ENCODE data around the gene ZNF507. TPM values are rescaled to one million over a fixed set of nuclear protein-coding genes. Genes with fewer than 3 reads are reported as not detected.

ZNF507 gene
- total RNA-seq, 1 experiment from 2014 or later: 31.1 TPM

DNA sequence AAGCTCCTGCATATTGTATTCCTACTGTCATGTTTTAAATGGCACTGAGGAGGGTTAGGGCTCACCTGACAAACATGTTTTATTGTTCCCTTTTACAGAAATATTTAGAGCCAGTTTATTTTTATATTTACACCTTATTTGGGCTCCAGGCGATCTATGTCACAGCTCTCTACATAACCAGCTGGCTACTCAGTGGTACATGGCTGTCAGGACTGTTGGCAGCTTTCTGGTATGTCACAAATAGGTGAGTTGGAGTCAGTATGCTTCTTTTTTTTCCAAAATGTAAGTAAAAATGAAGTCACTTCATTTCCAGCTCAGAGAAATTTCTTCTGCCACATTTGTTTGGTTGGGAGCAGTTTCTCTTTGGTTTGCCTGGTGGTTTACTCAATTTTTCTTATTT lies 91.7 kb downstream of the ZNF507 start:
- Histone ChIP-seq H2BK15ac (ENCODE audit: low read depth, low read length) (no peak overlapping the region), H4K20me1 (ENCODE audit: control insufficient read depth, insufficient read depth, insufficient read length) (no peaks in the 10 kb centered on the region), H3K9ac (ENCODE audit: extremely low read depth, insufficient read length, low read length) (no peak overlapping the region), H2BK12ac (ENCODE audit: insufficient read length, low read depth, low read length) (no peak overlapping the region), H2AK5ac (ENCODE audit: insufficient read length, low read length) (no peak overlapping the region), H3K79me1 (ENCODE audit: insufficient read depth, low read depth, low read length, poor library complexity, severe bottlenecking) (no peaks in the 10 kb centered on the region), H3K56ac (ENCODE audit: insufficient read length, low read depth, low read length) (no peak overlapping the region), H3K18ac (ENCODE audit: insufficient read length, low read depth, low read length) (no peak overlapping the region), H3K23me2 (ENCODE audit: insufficient read length, low read depth, low read length, poor library complexity, severe bottlenecking) (no peaks in the 10 kb centered on the region), H3K4me1 (ENCODE audit: insufficient read depth, low read length) (no peaks in the 10 kb centered on the region), H2BK120ac (ENCODE audit: low read depth, low read length, poor library complexity, severe bottlenecking) (no peak overlapping the region), H3K14ac (ENCODE audit: insufficient read depth, low read length) (no peak overlapping the region), H3K27ac (ENCODE audit: insufficient read length, low read depth, low read length) (no peak overlapping the region), H3K9me3 (ENCODE audit: control insufficient read depth, low read depth, low read length) (no peaks in the 10 kb centered on the region), H3K23ac (ENCODE audit: insufficient read length, low read depth, low read length) (no peak overlapping the region), H3K79me2 (ENCODE audit: insufficient read depth, low read length) (no peaks in the 10 kb centered on the region), H4K91ac (ENCODE audit: insufficient read length, low read depth, low read length) (no peak overlapping the region), H3K4me2 (ENCODE audit: insufficient read depth, insufficient read length, low read length) (no peak overlapping the region), H2AFZ (ENCODE audit: low read length) (no peak overlapping the region), H3K4ac (ENCODE audit: low read depth, low read length) (no peak overlapping the region), H3K27me3 (ENCODE audit: insufficient read depth, low read length) (no peaks in the 10 kb centered on the region), H4K8ac (replicated peaks; ENCODE audit: insufficient read length, low read depth, low read length) (no peak overlapping the region), H3T11ph (ENCODE audit: low read length) (no peak overlapping the region), H2BK20ac (ENCODE audit: low read depth, low read length, poor library complexity, severe bottlenecking) (no peak overlapping the region), H2BK5ac (ENCODE audit: insufficient read length, low read length) (no peak overlapping the region), H4K5ac (ENCODE audit: insufficient read length, low read depth, low read length) (no peak overlapping the region)
- DNase-seq: no peak
- no peaks in the 10 kb centered on the region for H3K27me3 Mint-ChIP-seq (ENCODE audit: low read depth)
- H3K36me3 Mint-ChIP-seq (ENCODE audit: insufficient read depth in 1 of 3, low read depth in 3 of 3): peaks cover 3 to 52% (median 8%) of the 10 kb centered on the region in 3 experiments; a peak in 6 of 7 replicates
- no peaks in the 10 kb centered on the region for H3K4me1 Mint-ChIP-seq
- TF ChIP-seq, protein P1, sequence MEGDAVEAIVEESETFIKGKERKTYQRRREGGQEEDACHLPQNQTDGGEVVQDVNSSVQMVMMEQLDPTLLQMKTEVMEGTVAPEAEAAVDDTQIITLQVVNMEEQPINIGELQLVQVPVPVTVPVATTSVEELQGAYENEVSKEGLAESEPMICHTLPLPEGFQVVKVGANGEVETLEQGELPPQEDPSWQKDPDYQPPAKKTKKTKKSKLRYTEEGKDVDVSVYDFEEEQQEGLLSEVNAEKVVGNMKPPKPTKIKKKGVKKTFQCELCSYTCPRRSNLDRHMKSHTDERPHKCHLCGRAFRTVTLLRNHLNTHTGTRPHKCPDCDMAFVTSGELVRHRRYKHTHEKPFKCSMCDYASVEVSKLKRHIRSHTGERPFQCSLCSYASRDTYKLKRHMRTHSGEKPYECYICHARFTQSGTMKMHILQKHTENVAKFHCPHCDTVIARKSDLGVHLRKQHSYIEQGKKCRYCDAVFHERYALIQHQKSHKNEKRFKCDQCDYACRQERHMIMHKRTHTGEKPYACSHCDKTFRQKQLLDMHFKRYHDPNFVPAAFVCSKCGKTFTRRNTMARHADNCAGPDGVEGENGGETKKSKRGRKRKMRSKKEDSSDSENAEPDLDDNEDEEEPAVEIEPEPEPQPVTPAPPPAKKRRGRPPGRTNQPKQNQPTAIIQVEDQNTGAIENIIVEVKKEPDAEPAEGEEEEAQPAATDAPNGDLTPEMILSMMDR (conservative IDR thresholded peaks at IDR 0.05): no peak
- H3K4me3 Mint-ChIP-seq: no peak overlapping the region
- no peaks in the 10 kb centered on the region for H3K9me3 Mint-ChIP-seq
- H3K27ac Mint-ChIP-seq: no peak overlapping the region
- no CpG with 5 or more reads among the region's 1 CpG for WGBS (ENCODE audit: extremely low coverage, insufficient read length, low lambda C conversion rate)

Other genes starting within 250 kb of the ZNF507 start
- 54.5 and 55.5 TPM in 2 replicates for gene DPY19L3, start 60.2 kb downstream of the ZNF507 start, total RNA-seq (2021)
- 111 and 118 TPM in 2 replicates for gene PDCD5, start 235.6 kb downstream of the ZNF507 start, total RNA-seq (2021)

All from H9 (cell line).